ENCODE data around the gene UTY.

Gene UTY

GRCh38 chrY:13479828-13480227, at the start of gene UTY:
UTY (minus strand) TSS chrY:13480033; CDS start chrY:13479665, 368 bp downstream.
- H3K4me3 ChIP-seq (ENCODE audit: low read depth, low read length) = peak within 1 kb of the TSS; percentile 74
- peak; percentile 76 for DNase-seq (ENCODE audit: low read depth)

GRCh38 chrY:13520474-13520873, 40.6 kb upstream of the UTY start:
- no peak for DNase-seq (ENCODE audit: low read depth)
- H3K4me3 ChIP-seq (ENCODE audit: low read depth, low read length) = no peak overlapping the region

- no peak for DNase-seq (ENCODE audit: low read depth)
Observed at GRCh38 chrY:13501215-13501614, 21.4 kb upstream of the UTY start.

GRCh38 chrY:13493737-13494136, 13.9 kb upstream of the UTY start:
- DNase-seq (ENCODE audit: low read depth) = no peak
- H3K4me3 ChIP-seq (ENCODE audit: low read depth, low read length) = no peak overlapping the region

More at GRCh38 chrY:13501215-13501614, 21.4 kb upstream of the UTY start:
- no peak overlapping the region for H3K4me3 ChIP-seq (ENCODE audit: low read depth, low read length)

GRCh38 chrY:13492408-13492807, 12.6 kb upstream of the UTY start:
- H3K4me3 ChIP-seq (ENCODE audit: low read depth, low read length) = no peak overlapping the region
- no peak for DNase-seq (ENCODE audit: low read depth)

- DNase-seq (ENCODE audit: low read depth) = no peak
- no peak overlapping the region for H3K4me3 ChIP-seq (ENCODE audit: low read depth, low read length)
Observed at GRCh38 chrY:13488738-13489137, 8.9 kb upstream of the UTY start.

GRCh38 chrY:13479121-13479711, 617 bp downstream of the UTY start:
- peak overlapping the region; percentile 74 for H3K4me3 ChIP-seq (ENCODE audit: low read depth, low read length)
- DNase-seq (ENCODE audit: low read depth) = no peak

- DNase-seq (ENCODE audit: low read depth) = no peak
Observed at GRCh38 chrY:13478126-13478785, 1.6 kb downstream of the UTY start.

GRCh38 chrY:13474997-13475396, 4.8 kb downstream of the UTY start:
- no peak overlapping the region for H3K4me3 ChIP-seq (ENCODE audit: low read depth, low read length)
- DNase-seq (ENCODE audit: low read depth) = no peak

More at GRCh38 chrY:13478126-13478785, 1.6 kb downstream of the UTY start:
- peak overlapping the region; percentile 74 for H3K4me3 ChIP-seq (ENCODE audit: low read depth, low read length)

- DNase-seq (ENCODE audit: low read depth) = no peak
- H3K4me3 ChIP-seq (ENCODE audit: low read depth, low read length) = no peak overlapping the region
Observed at GRCh38 chrY:13451572-13451971, 28.3 kb downstream of the UTY start.

- no peak overlapping the region for H3K4me3 ChIP-seq (ENCODE audit: low read depth, low read length)
- DNase-seq (ENCODE audit: low read depth) = no peak
Observed at GRCh38 chrY:13450596-13451130, 29.2 kb downstream of the UTY start.

- DNase-seq (ENCODE audit: low read depth) = no peak
- H3K4me3 ChIP-seq (ENCODE audit: low read depth, low read length) = no peak overlapping the region
Observed at GRCh38 chrY:13445566-13445965, 34.3 kb downstream of the UTY start.

- DNase-seq (ENCODE audit: low read depth) = no peak
- H3K4me3 ChIP-seq (ENCODE audit: low read depth, low read length) = no peak overlapping the region
Observed at GRCh38 chrY:13443146-13443545, 36.7 kb downstream of the UTY start.

- DNase-seq (ENCODE audit: low read depth) = peak; percentile 13
- H3K4me3 ChIP-seq (ENCODE audit: low read depth, low read length) = no peak overlapping the region
Observed at GRCh38 chrY:13440811-13441210, 39.0 kb downstream of the UTY start.

GRCh38 chrY:13435968-13436937, 43.6 kb downstream of the UTY start:
- no peak overlapping the region for H3K4me3 ChIP-seq (ENCODE audit: low read depth, low read length)

GRCh38 chrY:13435206-13435967, 44.4 kb downstream of the UTY start:
- no peak for DNase-seq (ENCODE audit: low read depth)
- H3K4me3 ChIP-seq (ENCODE audit: low read depth, low read length) = no peak overlapping the region

More at GRCh38 chrY:13435968-13436937, 43.6 kb downstream of the UTY start:
- no peak for DNase-seq (ENCODE audit: low read depth)

- no peak overlapping the region for H3K4me3 ChIP-seq (ENCODE audit: low read depth, low read length)
- DNase-seq (ENCODE audit: low read depth) = no peak
Observed at GRCh38 chrY:13432293-13433025, 47.4 kb downstream of the UTY start.

GRCh38 chrY:13429551-13429950, 50.3 kb downstream of the UTY start:
- no peak for DNase-seq (ENCODE audit: low read depth)
- no peak overlapping the region for H3K4me3 ChIP-seq (ENCODE audit: low read depth, low read length)

Measured in skeletal muscle cell (primary cell).